Measurements from ENCODE around the gene NR2F2. TPM values are rescaled to one million over a fixed set of nuclear protein-coding genes. Genes with fewer than 3 reads are reported as not detected.
A peak's percentile ranks its signal among the peaks of the same experiment; 100 is the strongest.

Gene NR2F2
- total and polyA plus RNA-seq, 2 experiments from 2014 or later, result 0.16 TPM; not detected in 1

DNA sequence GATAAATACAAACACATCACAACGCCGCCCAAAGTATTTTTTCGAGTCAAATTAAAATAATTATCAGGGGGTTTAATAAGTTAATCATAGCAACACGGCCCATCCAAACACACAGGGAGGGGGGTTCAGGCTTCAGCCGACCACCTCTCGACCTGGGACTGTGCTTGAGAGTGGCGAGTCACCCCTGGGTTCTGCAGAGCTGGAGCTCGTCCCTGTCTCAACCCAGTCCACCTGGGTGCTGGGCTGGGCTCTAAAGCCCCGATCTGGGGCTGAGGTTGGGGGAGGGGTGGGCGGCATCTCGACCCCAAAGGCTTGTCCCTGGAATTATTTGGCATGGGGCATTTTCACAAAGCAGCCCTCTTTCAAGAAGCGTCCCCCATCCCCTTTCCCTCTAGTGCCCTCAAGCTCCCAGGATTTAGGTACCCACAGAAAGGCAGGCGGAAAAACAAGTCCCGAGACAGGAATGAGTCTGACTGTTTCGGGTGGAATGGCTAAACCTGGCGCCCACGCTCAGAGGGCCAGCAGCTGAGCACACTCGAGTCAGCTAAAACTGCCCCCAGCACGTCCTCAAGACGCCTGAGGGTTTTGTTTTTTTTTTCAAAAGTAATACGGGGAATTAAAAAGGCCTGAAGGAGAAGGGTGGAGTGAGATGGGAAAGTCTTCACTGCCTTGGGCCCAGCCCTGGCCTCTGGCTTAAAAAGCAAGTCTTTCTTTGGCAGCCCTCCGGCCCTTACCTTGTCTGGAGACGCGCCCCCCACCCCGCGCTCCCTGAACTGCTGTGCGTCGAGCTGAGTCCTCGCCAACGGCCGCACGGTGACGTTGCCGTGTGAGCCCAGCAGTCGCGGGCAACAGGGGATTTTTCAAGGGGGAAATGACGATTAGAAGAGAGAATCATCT is 32.5 kb downstream of the NR2F2 start:
- Histone ChIP-seq H4K20me1 (replicated peaks; ENCODE audit: insufficient read depth) (peaks cover 35% of the 10 kb centered on the region), H3K79me2 (replicated peaks; ENCODE audit: insufficient read depth) (no peaks in the 10 kb centered on the region), H3K27me3 (ENCODE audit: insufficient read depth) (peaks cover 100% of the 10 kb centered on the region), H3K9me2 (ENCODE audit: insufficient read depth) (no peaks in the 10 kb centered on the region), H3K4me1 (ENCODE audit: insufficient read depth) (peaks cover 51% of the 10 kb centered on the region), H3K4me3 (peak overlapping the region; percentile 41; the same call in 1 of the 2 replicates), H2AFZ (no peak overlapping the region), H3F3A (replicated peaks; ENCODE audit: low read depth) (peaks cover 36% of the 10 kb centered on the region), H3K36me3 (ENCODE audit: insufficient read depth) (no peaks in the 10 kb centered on the region), H3K4me2 (peak overlapping the region; percentile 71), H3K27ac (ENCODE audit: low read depth) (no peak overlapping the region)
- Mint-ChIP-seq H3K36me3 (ENCODE audit: low read depth) (no peaks in the 10 kb centered on the region; the same call in 2 of the 3 replicates), H3K4me1 (peaks cover 62% of the 10 kb centered on the region), H3K27ac (no peak overlapping the region), H3K9me3 (peaks cover 5% of the 10 kb centered on the region; the same call in 2 of the 3 replicates), H3K27me3 (ENCODE audit: insufficient read depth, low read depth, poor library complexity) (no peaks in the 10 kb centered on the region), H3K4me3 (peak overlapping the region; percentile 18; the same call in 2 of the 3 replicates)
- TF ChIP-seq REST (IDR thresholded peaks at IDR 0.05; ENCODE audit: unreplicated experiment) (no peak), NANOG (IDR thresholded peaks at IDR 0.05; ENCODE audit: borderline replicate concordance) (no peak), JUNB (IDR thresholded peaks at IDR 0.05; ENCODE audit: unreplicated experiment) (no peak), STAT1 (IDR thresholded peaks at IDR 0.05; ENCODE audit: unreplicated experiment) (no peak), CREB1 (CRISPR knock-in tag; IDR thresholded peaks at IDR 0.05; ENCODE audit: low read depth) (0 out of 2 replicates have a peak, but pooled peaks have one; percentile 18), EZH2phosphoT487 (IDR thresholded peaks at IDR 0.05; ENCODE audit: unreplicated experiment) (no peak), ZNF331 (CRISPR knock-in tag; IDR thresholded peaks at IDR 0.05; ENCODE audit: low read depth) (no peak), CTCF (conservative IDR thresholded peaks at IDR 0.05; ENCODE audit: low read depth in 2 of 2) (no peak), EZH2 (IDR thresholded peaks at IDR 0.05; ENCODE audit: low read depth, unreplicated experiment) (peak; percentile 69), ZNF114 (CRISPR knock-in tag; IDR thresholded peaks at IDR 0.05) (no peak), POLR2AphosphoS5 (IDR thresholded peaks at IDR 0.05; ENCODE audit: low read depth) (no peak)
- TF ChIP-seq, protein P1, sequence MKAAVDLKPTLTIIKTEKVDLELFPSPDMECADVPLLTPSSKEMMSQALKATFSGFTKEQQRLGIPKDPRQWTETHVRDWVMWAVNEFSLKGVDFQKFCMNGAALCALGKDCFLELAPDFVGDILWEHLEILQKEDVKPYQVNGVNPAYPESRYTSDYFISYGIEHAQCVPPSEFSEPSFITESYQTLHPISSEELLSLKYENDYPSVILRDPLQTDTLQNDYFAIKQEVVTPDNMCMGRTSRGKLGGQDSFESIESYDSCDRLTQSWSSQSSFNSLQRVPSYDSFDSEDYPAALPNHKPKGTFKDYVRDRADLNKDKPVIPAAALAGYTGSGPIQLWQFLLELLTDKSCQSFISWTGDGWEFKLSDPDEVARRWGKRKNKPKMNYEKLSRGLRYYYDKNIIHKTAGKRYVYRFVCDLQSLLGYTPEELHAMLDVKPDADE (IDR thresholded peaks at IDR 0.05), result no peak
- TF ChIP-seq, protein P2, sequence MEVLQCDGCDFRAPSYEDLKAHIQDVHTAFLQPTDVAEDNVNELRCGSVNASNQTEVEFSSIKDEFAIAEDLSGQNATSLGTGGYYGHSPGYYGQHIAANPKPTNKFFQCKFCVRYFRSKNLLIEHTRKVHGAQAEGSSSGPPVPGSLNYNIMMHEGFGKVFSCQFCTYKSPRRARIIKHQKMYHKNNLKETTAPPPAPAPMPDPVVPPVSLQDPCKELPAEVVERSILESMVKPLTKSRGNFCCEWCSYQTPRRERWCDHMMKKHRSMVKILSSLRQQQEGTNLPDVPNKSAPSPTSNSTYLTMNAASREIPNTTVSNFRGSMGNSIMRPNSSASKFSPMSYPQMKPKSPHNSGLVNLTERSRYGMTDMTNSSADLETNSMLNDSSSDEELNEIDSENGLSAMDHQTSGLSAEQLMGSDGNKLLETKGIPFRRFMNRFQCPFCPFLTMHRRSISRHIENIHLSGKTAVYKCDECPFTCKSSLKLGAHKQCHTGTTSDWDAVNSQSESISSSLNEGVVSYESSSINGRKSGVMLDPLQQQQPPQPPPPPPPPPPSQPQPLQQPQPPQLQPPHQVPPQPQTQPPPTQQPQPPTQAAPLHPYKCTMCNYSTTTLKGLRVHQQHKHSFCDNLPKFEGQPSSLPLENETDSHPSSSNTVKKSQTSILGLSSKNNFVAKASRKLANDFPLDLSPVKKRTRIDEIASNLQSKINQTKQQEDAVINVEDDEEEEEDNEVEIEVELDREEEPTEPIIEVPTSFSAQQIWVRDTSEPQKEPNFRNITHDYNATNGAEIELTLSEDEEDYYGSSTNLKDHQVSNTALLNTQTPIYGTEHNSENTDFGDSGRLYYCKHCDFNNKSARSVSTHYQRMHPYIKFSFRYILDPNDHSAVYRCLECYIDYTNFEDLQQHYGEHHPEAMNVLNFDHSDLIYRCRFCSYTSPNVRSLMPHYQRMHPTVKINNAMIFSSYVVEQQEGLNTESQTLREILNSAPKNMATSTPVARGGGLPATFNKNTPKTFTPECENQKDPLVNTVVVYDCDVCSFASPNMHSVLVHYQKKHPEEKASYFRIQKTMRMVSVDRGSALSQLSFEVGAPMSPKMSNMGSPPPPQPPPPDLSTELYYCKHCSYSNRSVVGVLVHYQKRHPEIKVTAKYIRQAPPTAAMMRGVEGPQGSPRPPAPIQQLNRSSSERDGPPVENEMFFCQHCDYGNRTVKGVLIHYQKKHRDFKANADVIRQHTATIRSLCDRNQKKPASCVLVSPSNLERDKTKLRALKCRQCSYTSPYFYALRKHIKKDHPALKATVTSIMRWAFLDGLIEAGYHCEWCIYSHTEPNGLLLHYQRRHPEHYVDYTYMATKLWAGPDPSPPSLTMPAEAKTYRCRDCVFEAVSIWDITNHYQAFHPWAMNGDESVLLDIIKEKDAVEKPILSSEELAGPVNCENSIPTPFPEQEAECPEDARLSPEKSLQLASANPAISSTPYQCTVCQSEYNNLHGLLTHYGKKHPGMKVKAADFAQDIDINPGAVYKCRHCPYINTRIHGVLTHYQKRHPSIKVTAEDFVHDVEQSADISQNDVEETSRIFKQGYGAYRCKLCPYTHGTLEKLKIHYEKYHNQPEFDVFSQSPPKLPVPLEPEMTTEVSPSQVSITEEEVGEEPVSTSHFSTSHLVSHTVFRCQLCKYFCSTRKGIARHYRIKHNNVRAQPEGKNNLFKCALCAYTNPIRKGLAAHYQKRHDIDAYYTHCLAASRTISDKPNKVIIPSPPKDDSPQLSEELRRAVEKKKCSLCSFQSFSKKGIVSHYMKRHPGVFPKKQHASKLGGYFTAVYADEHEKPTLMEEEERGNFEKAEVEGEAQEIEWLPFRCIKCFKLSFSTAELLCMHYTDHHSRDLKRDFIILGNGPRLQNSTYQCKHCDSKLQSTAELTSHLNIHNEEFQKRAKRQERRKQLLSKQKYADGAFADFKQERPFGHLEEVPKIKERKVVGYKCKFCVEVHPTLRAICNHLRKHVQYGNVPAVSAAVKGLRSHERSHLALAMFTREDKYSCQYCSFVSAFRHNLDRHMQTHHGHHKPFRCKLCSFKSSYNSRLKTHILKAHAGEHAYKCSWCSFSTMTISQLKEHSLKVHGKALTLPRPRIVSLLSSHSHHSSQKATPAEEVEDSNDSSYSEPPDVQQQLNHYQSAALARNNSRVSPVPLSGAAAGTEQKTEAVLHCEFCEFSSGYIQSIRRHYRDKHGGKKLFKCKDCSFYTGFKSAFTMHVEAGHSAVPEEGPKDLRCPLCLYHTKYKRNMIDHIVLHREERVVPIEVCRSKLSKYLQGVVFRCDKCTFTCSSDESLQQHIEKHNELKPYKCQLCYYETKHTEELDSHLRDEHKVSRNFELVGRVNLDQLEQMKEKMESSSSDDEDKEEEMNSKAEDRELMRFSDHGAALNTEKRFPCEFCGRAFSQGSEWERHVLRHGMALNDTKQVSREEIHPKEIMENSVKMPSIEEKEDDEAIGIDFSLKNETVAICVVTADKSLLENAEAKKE (CRISPR knock-in tag; IDR thresholded peaks at IDR 0.05), result no peak
- ATAC-seq (peak; percentile 10), DNase-seq (ENCODE audit: low spot score) (peak; percentile 83)
